Epithelial cell of prostate (primary cell): ENCODE results near the gene PTER.
A peak's percentile ranks its signal among the peaks of the same experiment; 100 is the strongest.

Experiments
- DNase-seq: peaks from one replicate; pipeline ENCODE4 v3.0.0-alpha.2; 2011; ENCODE audit warnings: low read depth, low spot score
- H3K27ac ChIP-seq: fragments of 450-650 bp; 2 replicates; pipeline ENCODE4 v1.5.1; 2017; ENCODE audit warnings: mild to moderate bottlenecking

PTER gene

GRCh38 chr10:16521311-16522016 is 84.7 kb downstream of the PTER start, which contains the start of gene C1QL3:
Gene C1QL3, minus strand, starts transcription at chr10:16521879. Its CDS starts 814 bp downstream, at chr10:16521065.
- no peak within 1 kb of the TSS for H3K27ac ChIP-seq
- no peak for DNase-seq

- DNase-seq = no peak
Measured at GRCh38 chr10:16527452-16527851, 90.6 kb downstream of the PTER start.

GRCh38 chr10:16529853-16530252 is 93.0 kb downstream of the PTER start:
- no peak for DNase-seq
- H3K27ac ChIP-seq = no peak overlapping the region

More at GRCh38 chr10:16527452-16527851, 90.6 kb downstream of the PTER start:
- no peak overlapping the region for H3K27ac ChIP-seq

GRCh38 chr10:16536155-16536554 is 99.3 kb downstream of the PTER start:
- DNase-seq = no peak
- no peak overlapping the region for H3K27ac ChIP-seq

GRCh38 chr10:16544099-16544498 is 107.3 kb downstream of the PTER start:
- H3K27ac ChIP-seq = no peak overlapping the region
- DNase-seq = no peak

GRCh38 chr10:16544591-16544990 is 107.8 kb downstream of the PTER start:
- no peak overlapping the region for H3K27ac ChIP-seq
- DNase-seq = no peak

- DNase-seq = peak; percentile 2
- no peak overlapping the region for H3K27ac ChIP-seq
Measured at GRCh38 chr10:16545116-16545736, 108.4 kb downstream of the PTER start.

GRCh38 chr10:16547973-16548372 is 111.2 kb downstream of the PTER start:
- no peak for DNase-seq

GRCh38 chr10:16559236-16559773 is 122.5 kb downstream of the PTER start:
- H3K27ac ChIP-seq = no peak overlapping the region
- no peak for DNase-seq

More at GRCh38 chr10:16547973-16548372, 111.2 kb downstream of the PTER start:
- H3K27ac ChIP-seq = no peak overlapping the region

- no peak for DNase-seq
- H3K27ac ChIP-seq = no peak overlapping the region
Measured at GRCh38 chr10:16562891-16563290, 126.1 kb downstream of the PTER start.
